ENCODE measurements around the gene C2orf81.

DNA sequence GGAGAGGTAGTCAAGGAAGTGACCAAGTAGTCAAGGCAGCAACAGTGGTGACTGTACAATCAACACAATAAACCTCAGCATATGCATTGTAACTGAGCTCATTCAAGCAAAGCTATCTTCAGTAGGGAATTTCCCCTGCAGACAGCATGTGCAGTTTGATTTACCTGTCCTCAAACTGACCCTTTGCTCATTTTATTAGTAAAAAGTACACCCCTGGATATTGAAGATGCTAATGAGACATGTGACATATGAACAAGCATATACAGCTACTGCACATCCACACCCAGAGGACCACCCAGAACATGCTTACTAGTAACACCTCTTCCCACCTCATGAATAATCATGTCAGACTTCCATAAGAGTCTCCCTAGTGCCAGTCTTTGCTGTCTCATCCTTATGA lies 15.4 kb downstream of the C2orf81 start:
- TF ChIP-seq, protein P1, sequence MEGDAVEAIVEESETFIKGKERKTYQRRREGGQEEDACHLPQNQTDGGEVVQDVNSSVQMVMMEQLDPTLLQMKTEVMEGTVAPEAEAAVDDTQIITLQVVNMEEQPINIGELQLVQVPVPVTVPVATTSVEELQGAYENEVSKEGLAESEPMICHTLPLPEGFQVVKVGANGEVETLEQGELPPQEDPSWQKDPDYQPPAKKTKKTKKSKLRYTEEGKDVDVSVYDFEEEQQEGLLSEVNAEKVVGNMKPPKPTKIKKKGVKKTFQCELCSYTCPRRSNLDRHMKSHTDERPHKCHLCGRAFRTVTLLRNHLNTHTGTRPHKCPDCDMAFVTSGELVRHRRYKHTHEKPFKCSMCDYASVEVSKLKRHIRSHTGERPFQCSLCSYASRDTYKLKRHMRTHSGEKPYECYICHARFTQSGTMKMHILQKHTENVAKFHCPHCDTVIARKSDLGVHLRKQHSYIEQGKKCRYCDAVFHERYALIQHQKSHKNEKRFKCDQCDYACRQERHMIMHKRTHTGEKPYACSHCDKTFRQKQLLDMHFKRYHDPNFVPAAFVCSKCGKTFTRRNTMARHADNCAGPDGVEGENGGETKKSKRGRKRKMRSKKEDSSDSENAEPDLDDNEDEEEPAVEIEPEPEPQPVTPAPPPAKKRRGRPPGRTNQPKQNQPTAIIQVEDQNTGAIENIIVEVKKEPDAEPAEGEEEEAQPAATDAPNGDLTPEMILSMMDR (IDR thresholded peaks at IDR 0.05; ENCODE audit: borderline replicate concordance, extremely low read depth, low read length, poor library complexity, severe bottlenecking) = no peak
- TF ChIP-seq EZH2 (IDR thresholded peaks at IDR 0.05; ENCODE audit: borderline replicate concordance, low read depth, low read length, severe bottlenecking) = no peak
